Activated CD4-positive, alpha-beta T cell treated with anti-CD3 and anti-CD28 coated beads, Interleukin-2, Interleukin-6, amounts not matched to agents 100 ng/mL and 50 ng/mL, durations not matched to agents 16 hours and 8 hours (primary cell): ENCODE data around the gene POU2F3.

Source experiments
- DNase-seq: peaks from one replicate; pipeline ENCODE4 v3.0.0-alpha.2; 2020

Gene POU2F3

DNA sequence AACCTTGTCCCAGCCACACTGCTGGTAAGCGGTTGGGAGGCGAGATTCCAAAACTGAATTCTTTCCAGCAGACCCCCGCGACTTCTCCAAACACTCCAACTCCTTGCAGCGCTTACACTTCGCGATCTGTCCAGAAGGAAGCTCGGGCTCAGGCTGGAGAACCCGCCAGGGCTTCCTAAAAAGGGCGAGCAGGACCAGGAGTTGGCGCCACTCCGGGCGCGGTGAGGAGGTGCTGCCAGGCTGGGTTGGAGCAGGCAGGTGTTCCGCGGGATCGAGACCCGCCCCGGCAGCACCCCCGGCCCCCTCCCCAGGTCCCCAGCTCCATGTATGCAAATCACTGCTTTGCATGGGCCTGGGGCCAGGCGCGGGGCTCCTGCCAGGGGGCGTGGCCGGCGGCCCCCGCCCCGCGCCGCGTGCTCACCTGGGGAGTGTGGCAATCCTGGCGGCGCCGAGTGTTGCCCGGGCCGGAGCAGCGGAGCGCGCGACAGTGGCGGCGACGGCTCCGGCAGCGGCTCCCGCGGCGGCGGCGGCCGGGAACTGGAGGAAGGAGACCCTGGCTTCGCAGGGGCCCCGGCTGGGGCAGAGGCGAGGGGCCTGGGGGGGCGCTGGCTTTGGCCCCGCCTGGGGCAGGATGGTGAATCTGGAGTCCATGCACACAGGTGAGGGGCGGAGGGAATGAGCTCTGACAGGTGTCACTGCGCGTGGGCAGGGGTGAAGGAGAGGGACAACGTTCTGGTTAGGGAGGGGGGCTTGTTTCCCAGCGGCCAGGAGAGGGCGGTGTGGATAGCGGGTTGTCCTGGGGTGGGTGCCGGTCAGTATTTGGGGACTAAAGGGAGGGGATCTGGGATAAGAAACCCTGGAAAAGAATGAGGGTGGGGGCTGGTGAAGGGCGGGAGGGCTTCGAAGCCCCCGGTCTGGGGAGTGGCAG lies at the start of gene POU2F3:
Gene POU2F3 (plus strand): TSS at position 428 of the 928 bp plus-strand sequence. CDS start 204 bp downstream, at position 632.
- DNase-seq = no peak

DNA sequence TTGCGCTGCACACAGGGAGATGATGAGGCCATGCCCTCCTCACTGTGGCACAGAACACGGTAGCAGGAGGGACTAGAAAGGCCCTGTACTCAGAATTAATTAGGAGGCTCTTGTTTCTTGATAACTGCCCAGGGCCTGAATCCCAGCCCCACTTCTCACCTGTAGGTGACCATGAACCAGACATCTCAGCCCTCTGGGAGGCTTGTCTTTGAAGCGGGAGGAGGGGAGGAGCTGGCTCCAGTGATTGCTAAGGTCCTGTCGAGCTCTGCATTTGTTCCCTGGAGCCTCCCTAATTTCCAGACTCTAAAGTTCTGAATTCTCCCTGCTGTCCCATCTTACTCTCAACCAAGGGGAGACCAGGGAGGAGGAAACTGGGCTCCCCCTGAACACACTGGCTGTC lies 48.9 kb upstream of the POU2F3 start:
- DNase-seq = no peak

DNA sequence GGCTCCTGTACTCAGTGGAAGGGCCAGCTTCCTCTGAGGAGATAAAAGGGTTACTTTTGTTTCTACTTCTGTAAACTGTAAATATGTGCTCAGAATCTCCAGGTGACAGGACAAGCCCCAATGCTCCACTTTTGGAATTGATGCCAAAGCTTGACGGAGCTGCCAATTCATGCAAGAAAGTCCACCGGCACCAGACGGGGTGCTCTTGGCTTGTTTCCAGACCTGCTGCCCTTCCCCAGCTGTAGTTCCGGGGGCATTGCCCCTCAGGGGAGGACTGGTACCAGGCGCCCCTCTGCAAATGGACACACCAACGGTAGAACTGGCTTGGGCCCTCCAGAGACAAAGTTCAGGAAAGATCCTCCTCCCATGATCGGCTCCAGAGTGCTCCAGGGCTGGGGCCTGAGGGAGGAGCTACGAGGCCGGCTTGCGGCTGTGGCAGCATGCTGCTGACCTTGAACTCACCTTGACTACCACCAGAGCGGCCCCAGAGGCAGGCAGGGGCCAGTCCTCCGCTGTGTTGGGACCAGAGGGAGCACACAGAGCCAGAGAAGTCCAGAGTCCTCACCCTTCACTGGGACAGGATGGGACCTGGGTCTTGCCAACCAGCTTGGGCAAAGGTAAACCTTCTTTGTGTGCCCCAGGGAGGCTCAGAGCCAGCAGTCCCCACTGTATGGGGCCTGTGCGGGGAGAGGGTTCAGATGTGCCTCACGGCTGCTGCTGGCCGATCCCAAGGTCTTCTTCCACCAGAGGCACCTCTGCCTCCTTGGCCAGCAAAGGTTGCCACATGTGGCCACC lies 46.9 kb upstream of the POU2F3 start:
- no peak for DNase-seq

DNA sequence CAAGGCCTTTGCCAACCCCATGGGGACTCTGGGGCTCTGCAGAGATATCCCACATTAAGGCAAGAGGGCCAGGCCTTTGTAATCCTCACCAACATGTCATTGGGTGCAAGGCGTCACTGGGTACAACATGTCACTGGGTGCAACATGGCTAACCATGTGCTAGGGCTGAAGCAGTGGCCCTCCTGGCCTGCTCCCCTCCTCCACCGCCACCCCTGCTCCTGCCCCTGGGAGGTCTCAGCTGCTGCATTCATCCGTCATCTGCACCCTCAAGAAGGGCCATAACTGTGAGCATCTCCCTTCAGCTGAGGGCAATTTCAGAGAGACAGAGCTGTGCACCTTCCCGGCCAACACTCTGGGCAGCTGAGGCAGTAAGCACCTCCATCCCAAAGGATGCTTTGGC lies 45.8 kb upstream of the POU2F3 start:
- DNase-seq = no peak

DNA sequence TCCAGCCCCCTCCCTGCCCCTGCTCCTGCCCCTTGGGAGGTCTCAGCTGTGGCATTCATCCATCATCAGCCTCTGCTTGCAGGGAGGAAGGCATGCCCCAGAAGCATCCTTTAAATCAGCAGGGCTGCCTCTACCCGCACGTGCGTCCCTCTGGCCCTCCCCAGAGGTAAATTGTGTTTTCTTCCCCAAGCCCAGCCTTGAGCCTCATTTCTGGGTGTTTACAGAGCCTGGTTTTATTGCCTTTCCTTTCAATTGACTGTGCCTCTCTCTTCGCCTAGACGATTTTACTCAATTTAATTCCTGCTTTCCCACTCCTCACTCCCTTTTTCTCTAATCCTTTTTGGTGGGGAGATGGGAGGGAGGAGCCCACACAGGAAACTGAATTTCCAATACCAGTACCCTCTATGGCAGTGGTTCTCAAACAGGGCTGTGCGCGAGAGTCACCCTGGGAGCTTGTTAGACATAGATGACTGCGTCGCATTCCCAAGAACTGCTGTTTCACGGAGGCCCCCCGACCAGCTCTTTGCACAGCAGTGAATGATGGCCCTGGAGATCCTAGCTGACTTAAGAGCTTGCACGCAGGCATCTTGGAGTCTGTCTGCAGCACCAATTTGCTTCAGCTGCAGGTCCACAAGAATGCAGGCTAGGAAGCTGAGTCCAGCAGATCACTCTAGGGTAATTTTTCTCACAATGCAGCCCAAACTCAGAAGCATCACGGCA lies 44.2 kb upstream of the POU2F3 start:
- DNase-seq = no peak

DNA sequence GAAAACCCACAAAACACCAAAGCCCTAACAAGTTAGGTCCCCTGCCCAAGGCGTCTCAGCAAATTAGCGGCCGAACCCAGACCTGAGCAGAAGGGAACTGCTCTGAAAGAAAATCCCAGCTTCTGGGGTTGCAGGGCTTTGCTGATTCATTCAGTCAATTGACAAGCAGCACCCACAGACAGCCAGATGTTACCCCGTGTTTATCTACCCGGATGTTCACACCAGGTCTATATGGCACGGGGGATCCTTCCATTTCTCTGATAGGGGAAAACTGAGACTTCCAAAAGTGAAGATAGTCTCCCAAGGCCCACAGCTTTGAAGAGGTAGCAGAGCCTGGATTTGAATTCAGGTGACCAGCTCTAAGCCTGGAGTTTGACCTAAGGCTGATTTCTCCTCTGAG lies 43.1 kb upstream of the POU2F3 start:
- DNase-seq = no peak

DNA sequence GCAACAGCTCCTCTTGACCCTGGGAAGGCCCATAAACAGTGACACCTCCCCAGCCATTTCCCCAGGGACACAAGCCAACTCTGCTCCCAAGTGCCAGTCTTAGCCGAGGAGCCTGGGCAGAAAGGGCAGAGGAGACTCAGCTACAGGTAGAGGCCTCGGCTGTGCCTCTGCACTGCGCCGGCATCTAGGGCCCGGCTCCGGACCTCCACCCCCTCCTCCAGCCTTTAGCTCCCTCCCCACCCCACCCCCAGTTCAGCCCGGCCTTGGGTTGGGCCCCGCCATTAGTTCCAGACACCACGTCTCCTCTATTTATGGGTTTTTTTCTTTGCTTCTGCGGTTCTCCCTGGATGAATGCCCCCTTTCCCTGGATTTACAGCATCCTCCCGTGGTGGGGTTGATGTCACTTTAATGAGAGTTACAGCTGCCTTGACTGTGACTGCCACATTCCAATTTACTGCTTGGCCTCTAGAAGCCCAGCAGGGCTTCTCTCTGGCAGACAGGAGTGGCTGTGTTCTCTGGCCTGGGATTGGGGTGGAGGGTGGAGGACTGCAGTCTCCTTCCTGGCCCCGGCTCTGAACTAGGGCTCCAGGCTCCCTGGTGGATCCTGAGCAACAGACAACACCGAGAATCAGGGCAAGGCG lies 42.6 kb upstream of the POU2F3 start:
- no peak for DNase-seq

DNA sequence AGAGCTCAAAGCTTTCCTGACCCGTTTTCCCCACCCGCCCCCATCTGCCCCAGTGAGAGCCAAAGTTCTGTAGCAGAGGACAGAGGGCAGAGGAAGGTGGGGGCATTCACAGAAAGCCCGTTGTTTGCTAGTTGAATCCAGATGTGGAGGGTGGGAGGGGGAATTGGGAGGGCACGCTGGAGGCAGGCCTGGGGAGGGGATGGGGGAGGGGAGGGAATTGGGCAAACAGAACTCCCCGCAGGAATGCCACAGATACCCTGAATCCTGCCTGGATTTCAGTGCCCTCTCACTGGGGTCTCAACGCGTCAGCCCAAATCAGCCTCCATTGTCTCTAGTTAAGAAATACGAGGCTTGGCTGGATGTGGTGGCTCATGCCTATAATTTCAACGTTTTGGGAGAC lies 42.0 kb upstream of the POU2F3 start:
- DNase-seq = no peak

DNA sequence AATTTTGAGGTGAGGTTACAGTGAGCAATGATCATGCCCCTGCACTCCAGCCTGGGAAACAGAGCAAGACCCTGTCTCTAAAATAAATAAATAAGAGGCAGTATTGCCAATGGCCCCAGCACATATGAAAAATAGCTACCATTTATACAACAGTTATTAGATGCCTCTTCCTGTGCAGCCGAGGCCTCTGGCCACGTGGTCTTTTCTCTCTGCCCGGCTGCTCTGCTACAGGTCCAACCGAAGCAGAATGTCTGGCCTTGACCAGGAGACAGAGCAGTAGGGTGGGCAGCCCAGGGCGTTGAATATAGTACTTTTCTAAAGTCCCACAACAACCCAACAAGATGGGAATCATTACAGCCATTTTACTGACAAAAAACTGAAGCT lies 41.5 kb upstream of the POU2F3 start:
- no peak for DNase-seq

DNA sequence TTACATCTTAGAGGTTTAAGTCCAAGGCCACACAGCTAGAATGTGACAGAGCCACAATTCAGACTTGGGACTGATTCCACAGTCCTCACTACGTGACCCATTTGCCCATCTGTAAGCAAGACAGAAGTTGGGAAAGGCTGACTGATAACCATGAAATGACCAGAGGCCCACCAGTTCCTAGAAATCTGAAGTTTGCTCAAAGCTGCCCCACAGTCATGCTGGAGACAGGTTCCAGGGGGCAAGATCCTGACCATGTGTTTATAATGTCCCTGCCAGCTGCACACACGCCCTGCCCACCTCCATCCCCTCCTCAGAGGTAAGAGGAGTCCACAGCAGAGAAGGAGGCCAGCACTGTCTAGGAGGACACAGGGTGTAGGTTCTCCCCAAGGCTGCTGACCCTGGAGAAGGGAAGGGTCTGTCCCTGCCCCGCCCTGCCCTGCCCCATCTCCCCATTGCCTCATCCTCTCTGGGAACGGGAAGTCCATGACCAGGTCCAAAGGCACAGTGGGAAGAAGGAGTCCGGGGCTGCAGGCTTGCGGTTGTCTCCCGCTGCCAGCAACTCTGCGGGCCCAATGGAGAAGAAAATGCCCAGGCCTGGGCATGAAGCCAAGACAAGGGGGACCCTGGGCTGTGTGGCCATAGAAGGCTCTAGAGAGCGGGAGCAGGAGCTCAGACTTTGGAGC lies 41.0 kb upstream of the POU2F3 start:
- DNase-seq = no peak

DNA sequence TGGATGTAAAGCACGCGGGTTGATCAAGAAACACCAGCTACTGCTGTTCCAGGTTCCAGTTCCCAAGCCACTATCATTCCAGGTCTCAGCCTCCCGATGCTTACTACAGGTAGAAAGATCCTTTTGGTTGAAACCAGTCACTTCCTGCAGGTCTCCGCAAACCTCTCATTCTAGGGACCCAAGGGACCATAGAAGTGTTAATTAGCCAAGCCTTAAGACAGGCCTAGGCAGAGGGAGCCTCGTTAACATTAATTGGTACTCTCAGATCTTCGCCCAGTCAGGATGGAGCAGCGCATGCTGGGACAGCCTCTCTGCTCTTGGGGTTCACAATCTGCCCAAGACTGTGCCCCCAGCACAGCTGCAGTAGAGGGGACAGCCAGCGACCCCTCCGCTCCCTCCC lies 40.3 kb upstream of the POU2F3 start:
- DNase-seq = no peak

DNA sequence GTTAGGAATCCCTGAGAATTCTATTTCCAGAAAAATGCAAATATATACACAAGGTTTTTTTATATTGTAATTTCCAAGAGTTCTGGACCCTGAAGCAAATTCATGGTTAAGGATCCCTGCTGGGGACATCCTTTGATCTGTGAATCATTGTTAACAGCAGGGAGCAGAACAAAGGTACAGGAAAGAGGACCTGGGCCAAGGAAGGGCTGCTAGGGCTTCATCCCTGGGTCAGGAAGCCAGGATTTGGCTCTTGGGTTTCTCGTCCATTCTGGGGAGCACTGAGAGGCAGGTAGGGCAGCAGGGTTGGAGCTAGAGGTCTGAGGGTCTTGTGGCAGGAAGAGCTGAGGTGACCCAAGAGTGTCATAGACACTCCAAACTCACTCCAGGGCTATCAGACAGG lies 39.3 kb upstream of the POU2F3 start:
- DNase-seq = no peak

DNA sequence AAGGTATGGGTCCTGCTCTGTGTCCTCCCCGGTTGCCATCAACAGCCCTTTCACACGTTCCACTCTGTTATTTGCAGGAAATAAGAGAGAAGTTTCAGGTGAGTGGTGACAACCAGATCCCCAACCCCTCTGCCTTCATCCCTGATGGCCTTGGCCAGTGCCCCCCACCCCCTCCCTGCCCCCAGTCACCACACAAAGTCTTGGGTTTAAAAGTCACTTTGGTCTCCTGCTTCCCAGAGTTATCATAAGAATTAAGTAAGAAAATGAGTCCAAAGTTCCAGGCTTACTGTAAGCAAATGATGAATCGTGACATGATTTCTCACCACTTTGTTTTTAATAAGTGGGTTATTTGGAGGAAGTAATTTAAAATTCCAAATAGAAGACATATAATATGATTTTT lies 38.3 kb upstream of the POU2F3 start:
- no peak for DNase-seq

DNA sequence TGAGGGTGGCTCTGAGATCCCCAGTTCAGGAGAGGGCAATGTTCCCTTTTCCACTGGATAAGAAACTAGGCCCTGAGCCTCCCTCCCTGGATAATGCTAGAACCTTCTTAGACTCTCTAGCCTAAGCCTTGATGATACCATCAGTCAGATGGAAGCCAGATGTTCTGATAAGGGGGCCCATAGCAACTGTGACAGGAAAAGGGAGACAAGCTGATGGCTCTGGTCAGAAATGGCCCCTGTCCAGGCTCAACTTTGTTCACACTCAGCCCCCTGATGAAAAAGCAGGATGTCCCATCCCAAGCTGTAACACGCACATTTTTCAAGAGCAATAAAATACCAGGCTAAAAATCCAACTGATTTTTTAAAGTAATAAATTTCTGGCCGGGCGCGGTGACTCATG lies 36.3 kb upstream of the POU2F3 start:
- no peak for DNase-seq

DNA sequence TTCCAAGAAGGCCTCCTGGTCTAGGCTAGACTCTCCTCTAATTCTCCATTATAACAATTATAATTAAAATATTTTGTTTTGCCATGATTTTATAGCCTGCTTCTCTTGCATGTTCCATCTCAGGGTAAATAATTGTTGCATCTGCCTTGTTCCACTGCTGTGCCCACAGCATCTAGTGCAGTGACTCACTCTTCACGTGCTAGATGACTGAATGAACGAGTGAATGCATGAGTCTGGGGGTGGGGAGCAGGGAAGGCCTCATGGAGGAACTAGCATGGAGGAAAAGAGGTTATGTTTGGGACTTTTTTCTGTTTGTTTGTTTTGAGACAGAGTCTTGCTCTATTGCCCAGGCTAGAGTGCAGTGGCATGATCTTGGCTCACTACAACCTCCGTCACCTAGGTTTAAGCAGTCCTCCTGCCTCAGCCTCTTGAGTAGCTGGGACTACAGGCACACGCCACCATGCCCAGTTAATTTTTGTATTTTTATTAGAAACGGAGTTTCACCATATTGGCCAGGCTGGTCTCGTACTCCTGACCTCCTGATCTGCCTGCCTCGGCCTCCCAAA lies 34.3 kb upstream of the POU2F3 start:
- DNase-seq = no peak

DNA sequence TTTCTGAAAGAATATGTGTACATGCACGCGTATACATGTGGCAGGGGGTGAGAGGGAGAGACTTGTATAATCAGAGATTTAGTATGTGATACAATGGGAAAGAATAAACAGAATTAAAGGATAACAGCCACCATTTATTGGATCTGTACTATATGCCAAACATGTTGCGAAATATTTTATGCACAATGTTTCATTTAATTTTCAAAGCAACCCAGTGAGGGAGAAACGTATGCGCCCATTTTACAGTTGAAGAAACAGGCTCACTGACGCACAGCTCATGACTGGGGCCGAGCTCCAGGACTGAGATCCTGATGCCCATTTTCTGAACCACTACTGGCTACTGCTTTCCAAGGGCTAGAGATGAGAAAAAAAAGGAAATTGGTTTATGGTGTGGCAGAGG lies 32.4 kb upstream of the POU2F3 start:
- no peak for DNase-seq

DNA sequence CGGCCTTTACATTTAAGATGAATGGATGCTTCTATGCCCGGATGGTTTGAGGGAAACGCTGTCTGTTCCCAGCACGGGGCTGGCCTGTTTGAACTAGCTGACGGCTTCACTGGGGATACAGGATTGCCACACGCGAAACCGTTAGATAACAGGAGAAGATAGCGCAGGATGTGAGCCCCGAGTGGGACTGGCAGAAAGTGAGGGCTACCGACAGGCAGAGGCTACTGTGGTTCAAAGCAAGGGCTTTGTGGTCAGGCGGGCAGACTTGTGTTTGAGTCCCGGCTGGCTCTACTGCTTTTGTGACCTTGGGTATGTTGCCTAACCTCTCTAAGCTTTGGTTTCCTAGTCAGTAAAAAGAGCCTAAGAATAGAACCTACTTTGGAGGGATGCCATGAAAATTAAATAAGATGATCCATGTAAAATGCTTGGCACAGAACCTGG lies 31.9 kb upstream of the POU2F3 start:
- no peak for DNase-seq

DNA sequence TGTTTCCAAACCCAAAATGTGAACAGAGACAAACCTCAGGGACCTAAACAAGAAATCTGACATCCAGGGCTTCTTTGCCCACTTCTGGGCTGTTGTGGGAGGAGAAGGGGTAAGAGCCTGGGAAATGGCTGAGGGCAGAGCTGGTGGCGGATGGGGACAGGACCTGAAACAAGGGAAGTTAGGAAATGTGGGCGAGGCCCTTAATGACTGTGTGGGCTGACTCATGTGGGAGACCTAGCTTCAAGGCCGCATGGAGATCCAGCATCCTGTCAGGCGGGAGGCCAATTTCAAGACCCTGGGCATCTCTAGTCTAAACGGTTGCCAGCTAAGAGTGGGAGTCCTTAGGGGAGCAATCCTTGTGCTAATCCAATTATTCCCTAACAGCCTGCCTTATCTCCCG lies 31.2 kb upstream of the POU2F3 start:
- no peak for DNase-seq

DNA sequence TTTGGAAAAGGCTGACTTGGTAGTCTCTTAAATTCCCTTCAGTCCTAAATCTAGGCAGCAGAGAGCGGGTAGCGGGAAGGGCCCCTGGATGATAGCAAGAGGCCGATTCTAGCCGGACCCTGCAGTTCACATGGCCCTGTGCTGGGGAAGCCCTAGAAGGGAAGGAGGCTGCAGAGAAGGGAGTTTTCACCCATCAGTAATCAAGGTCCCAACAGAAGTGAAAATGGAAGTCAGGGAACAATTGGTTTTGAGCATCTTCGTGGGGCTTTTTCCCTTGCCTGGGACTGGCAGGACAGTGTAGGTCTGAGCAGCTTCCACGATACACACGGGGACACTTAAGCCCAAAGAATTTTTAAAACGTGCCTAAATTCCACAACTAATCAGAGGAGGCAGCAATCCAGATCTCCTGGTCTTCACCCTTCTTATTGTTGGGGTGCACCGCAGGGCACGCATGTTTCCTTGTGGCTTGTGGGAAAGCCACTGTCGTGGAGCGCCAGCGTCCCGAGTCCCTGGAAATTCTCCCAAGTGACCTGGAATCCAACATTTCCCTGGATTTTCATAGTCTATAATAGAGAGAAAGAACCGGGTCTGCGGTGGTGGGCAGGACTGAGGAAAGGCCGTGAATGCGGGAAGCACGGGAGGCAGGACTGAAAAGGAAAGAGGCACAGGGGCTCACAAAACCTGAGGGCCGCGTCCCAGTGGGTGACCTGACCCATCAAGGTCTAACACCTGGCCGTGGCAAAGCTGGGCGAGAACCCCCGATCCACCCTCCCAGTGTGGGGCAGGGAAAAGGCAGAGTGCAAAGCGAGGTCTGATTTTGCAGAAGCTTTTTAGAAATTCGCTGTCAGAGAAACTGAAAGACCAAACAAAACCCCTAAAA lies 30.0 kb upstream of the POU2F3 start:
- no peak for DNase-seq

DNA sequence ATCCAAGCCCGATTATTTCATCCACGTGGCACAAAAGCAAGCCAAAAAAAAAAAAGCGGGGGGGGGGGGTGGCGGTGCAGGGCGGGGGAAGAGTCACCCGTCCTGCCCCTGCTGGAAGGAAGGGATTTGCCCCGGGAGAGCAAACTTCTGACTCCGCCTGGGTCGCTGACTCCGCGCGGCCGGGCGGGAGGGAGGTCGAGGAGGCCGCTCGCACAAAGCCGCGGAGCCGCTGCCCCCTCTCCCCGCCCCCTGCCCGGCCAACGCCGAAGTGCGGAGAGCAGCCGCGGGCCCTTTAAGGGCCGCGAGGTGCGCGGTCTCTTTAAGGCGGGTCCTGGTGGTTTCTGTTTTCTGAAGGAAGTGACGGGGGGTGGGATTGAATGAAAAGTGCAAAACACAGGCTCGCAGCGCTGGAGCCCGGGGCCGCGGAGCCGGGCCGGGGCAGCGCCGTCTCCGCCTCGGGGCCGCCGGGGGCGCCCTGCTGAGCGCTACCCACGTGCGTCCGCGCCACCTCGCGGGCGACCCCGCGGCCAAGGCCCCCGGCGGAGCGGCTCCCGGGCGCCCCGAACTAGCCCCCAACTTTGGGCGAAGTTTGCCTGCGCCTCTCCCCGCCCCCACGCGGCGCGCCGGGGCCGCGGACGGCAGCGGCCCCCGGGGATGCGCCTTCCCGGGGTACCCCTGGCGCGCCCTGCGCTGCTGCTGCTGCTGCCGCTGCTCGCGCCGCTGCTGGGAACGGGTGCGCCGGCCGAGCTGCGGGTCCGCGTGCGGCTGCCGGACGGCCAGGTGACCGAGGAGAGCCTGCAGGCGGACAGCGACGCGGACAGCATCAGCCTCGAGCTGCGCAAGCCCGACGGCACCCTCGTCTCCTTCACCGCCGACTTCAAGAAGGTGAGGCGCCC lies 29.1 kb upstream of the POU2F3 start, which contains the start of gene OAF:
Gene OAF (plus strand): TSS at position 407 of the 896 bp plus-strand sequence. CDS start 248 bp downstream, at position 655.
- DNase-seq = peak; percentile 67
